A673 (cell line): ENCODE data around the gene MKRN1.

Experiments
- EZH2 ChIP-seq: fragments of 200-600 bp; sonication (generic); IDR thresholded peaks from 2 replicates; pipeline ENCODE4 v1.6.1; 2017; ENCODE audit warnings: borderline replicate concordance, low read depth, mild to moderate bottlenecking, mixed read lengths, antibody characterized with exemption, low read length; ENCODE audit not compliant: poor library complexity, severe bottlenecking
- TF ChIP-seq, protein P1 (sequence below): fragments of 300-800, 200-600 bp; sonication (generic); conservative IDR thresholded peaks from 2 replicates; pipeline ENCODE4 v1.5.1; 2017; ENCODE audit warnings: low read depth, mild to moderate bottlenecking, antibody characterized with exemption, low read length, moderate library complexity, mixed read lengths

DNA sequence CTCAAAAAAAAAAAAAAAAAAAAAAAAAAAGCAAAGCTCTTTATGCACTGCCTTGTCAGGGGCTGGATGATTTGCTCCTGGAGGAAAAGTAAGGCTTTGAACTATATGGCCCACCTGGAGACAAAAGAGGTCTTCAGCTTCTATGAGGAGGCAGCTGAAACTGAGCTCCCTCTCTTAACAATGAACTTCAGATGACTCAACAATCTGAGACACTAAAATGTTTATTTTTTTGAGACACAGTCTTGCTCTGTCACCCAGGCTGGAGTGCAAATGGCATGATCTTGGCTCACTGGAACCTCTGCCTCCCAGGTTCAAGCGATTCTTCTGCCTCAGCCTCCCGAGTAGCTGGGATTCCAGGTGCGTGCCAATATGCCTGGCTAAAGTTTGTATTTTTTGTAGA, 38.7 kb downstream of the MKRN1 start:
- TF ChIP-seq, protein P1, sequence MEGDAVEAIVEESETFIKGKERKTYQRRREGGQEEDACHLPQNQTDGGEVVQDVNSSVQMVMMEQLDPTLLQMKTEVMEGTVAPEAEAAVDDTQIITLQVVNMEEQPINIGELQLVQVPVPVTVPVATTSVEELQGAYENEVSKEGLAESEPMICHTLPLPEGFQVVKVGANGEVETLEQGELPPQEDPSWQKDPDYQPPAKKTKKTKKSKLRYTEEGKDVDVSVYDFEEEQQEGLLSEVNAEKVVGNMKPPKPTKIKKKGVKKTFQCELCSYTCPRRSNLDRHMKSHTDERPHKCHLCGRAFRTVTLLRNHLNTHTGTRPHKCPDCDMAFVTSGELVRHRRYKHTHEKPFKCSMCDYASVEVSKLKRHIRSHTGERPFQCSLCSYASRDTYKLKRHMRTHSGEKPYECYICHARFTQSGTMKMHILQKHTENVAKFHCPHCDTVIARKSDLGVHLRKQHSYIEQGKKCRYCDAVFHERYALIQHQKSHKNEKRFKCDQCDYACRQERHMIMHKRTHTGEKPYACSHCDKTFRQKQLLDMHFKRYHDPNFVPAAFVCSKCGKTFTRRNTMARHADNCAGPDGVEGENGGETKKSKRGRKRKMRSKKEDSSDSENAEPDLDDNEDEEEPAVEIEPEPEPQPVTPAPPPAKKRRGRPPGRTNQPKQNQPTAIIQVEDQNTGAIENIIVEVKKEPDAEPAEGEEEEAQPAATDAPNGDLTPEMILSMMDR = no peak
- TF ChIP-seq EZH2 = no peak
